ENCODE results near the gene FXYD7.
A peak's percentile ranks its signal among the peaks of the same experiment; 100 is the strongest.
"Not testable (repeated sequence)": the region's sequence is repeated elsewhere in the genome, so short reads cannot be mapped to it uniquely, and the experiment has no call there.

FXYD7 gene

DNA sequence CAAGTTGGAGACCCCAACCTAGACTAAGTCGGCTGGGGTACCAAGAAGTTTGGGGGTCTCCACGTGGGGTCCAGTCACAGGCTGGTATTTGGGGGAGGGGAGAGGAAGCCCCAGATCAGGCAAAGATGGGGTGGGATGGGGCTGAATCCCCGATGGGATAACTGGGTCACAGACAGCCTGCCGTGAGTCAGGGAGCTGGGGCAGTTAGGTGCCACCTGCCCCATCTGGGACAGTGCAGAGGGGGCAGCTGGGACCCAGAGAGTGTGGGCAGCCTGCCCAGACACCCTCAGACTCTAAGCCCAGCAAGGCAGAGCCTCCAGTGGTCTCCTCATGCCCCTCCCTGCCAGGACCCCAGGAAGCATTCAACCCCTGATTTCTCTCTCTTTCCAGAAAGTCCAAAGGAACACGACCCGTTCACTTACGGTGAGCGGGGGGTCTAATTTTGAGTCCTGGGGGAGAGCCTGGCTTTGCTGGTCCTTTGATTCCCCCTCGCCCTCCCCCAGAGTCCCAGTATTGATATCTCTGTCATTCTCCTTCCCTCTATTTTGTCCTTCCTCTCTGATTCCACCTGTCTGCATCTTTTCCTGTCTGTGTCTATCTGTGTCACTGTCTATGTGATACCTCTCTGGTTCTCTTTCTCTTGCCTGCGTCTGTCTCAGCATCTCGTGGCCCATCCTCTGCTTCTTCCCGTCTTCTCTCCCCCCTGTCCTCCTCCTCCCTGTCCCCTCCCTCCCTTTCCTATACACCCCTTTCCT is 2.7 kb upstream of the FXYD7 start:
- intact Hi-C loops (cut with DNase I), result loop anchor here (5.0 kb wide), 1 partner anchor 127 kb away; the partner anchor contains the start of gene USF2
- no peak for DNase-seq

DNA sequence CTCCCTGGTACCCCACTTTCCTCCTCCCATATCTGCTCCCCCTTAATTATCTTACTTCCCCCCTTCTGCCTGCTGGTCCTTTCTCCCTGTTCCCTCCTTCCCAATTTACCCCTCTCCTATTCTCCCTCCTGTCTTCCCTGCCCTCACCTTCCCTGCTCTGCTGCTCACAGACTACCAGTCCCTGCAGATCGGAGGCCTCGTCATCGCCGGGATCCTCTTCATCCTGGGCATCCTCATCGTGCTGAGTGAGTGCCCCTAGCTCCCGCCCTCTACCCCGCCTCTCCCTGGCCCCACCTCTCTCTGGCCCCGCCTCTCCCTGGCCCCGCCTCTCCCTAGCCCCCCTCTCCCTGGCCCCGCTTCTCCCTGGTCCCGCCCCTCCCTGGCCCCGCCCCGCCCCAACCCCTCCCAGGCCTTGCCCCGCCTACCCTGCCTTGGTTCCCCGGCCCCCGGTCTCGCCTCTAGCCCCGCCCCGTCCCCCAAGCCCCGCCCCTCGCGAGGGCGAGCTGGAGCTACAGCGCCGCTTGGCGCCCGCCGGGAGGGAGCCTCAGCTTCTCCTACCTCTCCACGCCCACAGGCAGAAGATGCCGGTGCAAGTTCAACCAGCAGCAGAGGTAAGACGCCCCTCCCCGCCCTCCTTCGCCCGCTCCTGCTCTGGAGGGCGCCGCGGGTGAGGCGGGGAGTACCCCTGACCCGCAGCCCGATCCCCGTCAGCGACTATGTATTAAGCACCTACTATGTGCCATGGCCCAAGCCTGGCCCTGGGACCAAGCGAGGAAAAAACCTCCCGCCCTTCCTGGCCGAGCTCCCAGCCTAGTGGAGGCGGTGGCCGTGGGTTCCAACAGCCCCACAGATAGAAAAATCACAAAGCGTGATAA is 1.9 kb upstream of the FXYD7 start:
- intact Hi-C loops (cut with DNase I), result loop anchor here (5.0 kb wide), 1 partner anchor 126 kb away; the partner anchor contains the start of gene USF2
- DNase-seq, result peak; percentile 88 to 98 (median 96)

DNA sequence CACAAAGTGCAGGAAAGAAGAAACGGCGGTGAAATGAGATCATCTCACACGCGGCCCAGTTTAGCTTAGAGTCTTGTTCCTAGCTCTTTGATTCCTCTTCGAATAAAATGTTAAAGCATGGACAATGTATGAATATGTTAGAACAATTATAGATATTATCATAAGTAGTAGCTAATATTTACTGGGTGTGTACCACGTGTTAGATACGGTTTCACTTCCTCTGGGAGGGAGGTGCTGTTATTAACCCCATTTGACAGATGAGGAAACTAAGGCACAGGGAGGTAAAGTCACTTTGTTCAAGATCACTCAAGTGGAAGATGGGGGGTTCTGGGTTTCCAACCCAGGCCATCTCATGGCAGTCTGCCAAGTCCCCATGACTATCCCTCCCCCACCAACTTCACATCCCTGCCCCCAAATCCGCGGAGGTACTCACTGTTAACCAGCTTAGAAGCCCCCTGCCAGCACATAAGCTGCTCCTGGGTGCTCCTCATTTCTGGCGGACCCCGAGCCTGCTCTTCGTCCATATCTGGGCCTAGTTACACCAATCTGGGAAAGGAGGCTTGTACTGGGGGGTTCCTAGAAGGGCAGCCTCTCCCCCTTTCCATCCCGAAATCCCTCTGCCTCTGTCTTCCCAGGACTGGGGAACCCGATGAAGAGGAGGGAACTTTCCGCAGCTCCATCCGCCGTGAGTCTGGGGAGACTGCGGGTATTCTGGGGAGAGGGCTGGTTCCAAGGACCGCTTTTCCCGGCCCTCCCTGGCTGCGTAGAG is 1.0 kb upstream of the FXYD7 start:
- intact Hi-C loops (cut with DNase I), result loop anchor here (5.0 kb wide), 1 partner anchor 125 kb away; the partner anchor contains the start of gene USF2
- peak in 2 of 42 donors; percentile 24 to 44 for DNase-seq

DNA sequence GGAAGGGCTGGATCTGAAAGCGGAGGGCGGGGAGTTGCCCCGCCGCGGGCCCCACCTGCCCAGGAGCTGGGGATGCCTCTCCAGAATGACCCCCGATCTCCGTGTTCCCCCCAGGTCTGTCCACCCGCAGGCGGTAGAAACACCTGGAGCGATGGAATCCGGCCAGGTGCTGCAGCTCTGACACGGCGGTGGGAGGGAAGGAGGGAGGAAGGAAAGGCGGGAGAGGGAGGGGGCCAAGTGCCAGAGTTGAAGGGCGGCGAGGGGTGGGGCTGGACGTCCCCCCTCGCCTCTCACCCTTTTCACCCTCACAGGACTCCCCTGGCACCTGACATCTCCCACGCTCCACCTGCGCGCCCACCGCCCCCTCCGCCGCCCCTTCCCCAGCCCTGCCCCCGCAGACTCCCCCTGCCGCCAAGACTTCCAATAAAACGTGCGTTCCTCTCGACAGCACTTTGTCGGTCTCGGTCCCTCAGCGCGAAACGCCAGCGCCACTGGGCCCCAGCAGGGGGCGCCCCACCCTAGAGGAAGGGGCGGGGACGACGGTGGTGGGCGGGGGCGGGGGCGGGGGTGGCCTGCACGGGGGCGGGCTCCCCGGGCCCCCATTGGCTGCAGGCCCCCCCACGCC is 337 bp upstream of the FXYD7 start:
- peak in 37 of 42 donors; percentile 48 to 87 (median 73) for DNase-seq
- intact Hi-C loops (cut with DNase I), result loop anchor here (5.0 kb wide), 1 partner anchor 125 kb away; the partner anchor contains the start of gene USF2

DNA sequence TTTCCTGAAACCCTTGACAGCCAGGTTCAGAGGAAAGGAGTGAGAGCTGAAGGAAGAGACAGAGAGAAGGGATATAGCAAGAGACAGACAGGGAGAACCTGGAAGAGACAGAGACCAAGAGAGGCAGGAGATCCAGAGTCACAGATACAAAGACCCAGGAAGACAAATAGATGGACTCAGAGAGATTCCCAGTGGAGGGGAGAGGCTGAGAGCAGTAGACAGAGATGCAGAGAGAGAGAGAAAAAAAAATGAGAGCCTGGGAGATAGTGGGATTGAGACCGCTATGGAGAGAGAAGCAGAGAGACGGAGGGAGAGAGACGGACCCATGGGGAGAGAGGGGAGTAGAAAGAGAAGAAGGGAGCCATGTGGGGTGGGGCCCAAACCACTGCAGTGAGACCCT is 763 bp downstream of the FXYD7 start:
- intact Hi-C loops (cut with DNase I), result loop anchor here (5.0 kb wide), 1 partner anchor 123 kb away; the partner anchor contains the start of gene USF2
- DNase-seq, result no peak

DNA sequence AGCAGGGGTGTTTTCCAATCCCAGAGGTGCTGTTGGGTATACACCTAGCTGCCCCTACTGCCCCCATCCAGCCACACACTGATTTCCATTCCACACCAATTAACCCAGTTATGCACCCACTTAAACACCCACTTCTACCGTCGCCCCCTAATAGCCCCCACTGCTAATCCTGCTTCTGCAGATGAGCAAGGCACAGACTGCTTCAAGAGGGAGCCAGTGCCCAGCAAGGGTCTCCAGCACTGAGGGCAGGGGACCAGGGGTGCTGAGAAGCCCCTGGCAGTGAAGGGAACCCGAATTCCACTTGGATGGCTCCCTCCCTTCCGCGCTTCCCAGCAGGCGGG is 1.2 kb downstream of the FXYD7 start:
- DNase-seq, result peak in 1 of 42 donors; percentile 56

DNA sequence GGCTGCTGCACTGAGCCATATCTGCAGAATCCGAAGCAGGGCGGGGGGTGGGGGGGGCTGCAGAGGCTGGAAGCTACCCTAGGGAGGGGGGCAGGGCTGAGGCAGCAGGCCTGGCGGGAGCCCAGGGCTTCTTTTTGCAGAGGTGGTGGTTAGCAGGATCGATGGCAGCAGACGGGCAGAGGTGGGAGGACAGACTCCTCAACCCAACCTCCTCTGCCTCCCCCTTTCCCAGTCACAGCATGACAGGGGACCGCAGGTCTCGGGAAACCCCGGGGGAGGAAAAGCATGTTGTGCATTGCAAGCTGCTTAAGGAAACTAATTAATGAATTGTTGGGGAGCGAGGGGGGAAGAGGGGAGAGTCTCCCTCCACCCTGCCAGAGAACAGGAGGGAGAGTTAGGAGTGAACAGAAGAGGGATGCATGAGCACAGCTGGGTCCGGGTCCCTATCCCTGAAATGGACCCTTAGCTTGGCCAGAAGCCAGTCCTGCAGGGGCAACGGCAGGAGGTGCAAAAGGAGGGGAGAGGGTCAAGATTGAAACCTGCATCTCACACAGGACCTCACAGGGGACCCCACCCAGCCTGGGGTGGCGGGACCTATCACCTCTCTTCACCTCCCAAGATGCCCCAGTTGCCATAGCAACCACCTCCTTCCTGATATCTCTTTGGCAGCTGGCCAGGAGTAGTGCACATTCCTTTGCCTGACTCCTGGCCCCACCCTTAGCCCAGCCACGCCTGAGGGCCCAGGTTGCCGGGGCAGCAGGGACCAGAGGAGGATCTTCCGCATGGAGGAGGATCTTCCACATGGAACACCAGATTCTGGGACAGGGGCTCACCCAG is 1.8 kb downstream of the FXYD7 start:
- intact Hi-C loops (cut with DNase I), result loop anchor here (5.0 kb wide), 1 partner anchor 122 kb away; the partner anchor contains the start of gene USF2

More for the DNA sequence above, 1.2 kb downstream of the FXYD7 start:
- intact Hi-C loops (cut with DNase I), result loop anchor here (5.0 kb wide), 1 partner anchor 123 kb away; the partner anchor contains the start of gene USF2

DNA sequence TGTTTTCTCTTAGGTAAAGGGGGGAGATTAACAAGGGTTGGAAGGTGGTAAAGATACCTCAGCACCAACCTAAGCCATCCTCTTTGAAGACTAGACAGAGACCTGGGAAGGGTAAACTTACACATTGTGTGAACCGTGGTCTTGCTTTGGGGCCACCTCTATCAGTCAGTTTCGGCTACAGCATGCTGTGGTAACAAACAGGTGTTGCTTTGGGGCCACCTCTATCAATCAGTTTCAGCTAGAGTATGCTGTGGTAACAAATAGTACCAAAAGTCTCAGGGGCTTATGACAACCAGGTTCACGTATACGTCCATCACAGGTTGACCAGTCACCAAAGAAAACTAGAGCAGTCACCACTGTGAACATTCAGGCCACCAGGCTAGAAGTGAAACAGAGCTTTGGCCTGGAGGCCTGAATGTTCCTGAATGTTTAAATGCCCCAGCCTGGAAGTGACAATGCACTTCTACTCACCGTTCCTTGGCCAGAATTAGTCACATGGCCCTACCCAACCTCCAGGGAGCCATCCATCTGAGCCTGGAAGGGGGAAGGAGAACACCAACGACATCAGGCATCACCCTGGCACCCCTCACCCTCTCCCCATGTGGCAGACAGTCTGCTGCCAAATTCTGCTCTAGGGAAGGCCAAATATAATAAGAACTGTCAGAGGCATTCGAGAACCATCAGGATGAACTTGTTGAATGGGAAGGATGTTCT is 3.8 kb downstream of the FXYD7 start:
- intact Hi-C loops (cut with DNase I), result no loop called here
- no peak for DNase-seq

More for the DNA sequence above, 1.8 kb downstream of the FXYD7 start:
- peak in 31 of 42 donors; percentile 36 to 90 (median 69) for DNase-seq

DNA sequence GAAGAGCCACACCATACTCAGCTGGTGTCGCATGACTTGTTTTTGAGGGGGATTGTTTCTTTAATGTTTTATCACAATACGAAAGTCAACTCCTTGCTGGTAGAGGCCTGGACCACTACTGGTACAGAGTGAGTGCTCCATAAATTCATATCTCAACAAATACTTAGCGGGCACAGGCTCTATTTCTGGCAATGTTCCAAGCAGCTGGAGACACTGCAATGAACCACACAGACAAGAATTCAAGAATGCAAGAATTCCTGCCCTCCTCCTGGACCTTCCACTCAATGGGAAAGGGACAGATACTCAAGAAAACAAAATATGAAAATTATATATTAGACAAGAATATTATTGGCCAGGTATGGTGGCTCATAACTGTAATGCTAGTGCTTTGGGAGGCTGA is 6.4 kb downstream of the FXYD7 start:
- no peak for DNase-seq
- intact Hi-C loops (cut with DNase I), result no loop called here

DNA sequence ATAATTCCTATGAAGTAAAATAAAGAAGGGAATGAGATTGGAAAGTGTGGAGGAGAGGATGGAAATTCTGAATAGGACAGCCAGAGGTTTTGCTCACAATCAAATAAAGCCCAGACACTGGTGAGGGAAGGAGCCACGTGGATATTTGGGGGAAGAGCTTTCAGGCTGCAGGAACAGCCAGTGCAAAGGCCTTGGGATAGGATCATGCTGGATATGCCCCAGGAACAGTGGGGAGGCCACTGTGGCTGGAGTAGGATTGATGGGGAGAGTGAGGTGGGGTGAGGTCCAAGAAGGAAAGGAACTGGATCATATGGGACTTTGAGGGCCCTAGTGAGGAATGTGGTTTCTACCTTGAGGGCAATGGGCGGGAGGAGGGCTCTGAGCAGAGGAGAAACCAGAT is 7.4 kb downstream of the FXYD7 start:
- intact Hi-C loops (cut with DNase I), result no loop called here
- DNase-seq, result no peak

DNA sequence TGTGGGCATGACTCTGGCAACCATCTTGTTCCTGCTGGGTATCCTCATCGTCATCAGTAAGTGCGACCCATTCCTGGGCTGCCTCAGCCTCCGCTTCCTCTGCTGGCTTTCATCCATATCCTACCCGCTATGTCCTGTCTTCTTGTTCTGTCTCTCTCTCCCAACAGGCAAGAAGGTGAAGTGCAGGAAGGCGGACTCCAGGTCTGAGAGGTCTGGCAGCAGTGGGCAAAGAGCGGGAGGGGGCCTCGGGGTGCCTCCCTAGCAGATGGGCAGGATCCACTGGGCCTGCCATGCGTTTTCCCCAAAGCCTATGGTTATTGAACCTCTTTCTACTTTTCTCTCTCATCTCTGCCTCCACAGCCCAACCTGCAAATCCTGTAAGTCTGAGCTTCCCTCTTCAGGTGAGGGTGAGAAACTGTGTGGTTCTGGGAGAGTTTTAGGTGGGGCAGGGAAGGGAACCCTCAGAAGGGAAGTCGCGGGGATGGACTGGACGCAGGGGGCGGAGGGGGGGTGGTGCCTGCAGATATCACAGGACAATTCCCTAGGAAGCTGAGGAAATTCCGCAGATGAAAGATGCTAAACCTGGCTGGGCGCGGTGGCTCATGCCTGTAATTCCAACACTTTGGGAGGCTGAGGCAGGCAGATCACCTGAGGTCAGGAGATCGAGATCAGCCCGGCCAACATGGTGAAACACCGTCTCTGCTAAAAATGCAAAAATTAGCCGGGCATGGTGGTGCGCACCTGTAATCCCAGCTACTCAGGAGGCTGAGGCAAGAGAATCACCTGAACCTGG is 8.4 kb downstream of the FXYD7 start:
- intact Hi-C loops (cut with DNase I), result no loop called here
- DNase-seq, result no peak

DNA sequence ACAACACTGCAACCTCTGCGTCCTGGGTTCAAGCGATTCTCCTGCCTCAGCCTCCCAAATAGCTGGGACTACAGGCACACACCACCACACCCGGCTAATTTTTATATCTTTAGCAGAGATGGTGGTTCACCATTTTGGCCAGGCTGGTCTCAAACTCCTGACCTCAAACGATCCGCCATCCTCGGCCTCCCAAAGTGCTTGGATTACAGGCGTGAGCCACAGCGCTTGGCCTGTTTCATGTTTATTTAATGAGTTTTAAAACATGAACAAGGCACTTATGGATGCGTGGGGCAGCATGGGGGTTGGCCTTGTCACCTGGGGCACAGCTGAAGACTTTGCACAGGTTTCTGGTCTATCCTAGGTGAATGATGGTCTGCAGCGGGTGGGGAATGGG is 10.1 kb downstream of the FXYD7 start:
- intact Hi-C loops (cut with DNase I); DNase-seq: not testable (repeated sequence)

DNA sequence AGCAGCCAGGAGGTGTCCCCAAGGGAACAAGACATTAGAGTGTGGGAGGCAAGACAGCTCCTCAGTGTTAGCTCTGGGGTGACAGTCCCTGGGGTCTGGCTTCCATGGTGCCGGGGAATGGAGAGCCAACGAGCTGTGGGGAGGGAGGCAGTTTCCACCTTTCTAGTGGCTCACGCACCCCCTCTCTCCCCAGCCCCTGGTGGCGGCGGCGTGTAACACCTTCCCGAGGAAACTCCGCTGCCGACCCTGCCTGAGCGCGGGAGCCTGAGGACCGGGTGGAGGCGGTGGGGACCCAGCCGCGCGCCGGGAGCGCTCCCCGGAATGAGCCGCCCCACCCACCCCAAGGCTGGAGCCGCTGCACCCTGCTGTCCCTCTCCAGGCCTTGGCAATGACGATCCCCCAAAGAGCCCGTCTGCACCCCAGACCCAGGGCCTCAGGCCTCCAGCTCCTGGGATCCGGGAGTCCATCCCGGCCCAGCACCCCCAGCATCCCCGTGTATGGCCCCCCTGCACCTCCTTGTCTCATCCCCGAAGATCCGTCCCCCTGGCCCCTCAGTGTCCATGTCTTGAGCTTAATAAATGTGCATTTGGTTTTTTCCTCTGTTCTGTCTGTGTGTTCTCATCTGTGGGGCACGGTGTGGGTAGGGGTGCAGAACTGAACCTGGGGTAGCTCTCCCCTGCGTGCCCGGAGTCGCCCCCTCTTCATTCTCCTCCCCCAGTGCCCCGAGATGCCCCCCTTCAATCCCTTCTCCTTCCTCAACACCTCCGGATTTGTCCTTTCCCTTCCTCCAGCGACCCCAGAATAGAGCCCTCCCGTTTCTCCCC is 10.9 kb downstream of the FXYD7 start:
- no peak for DNase-seq
- intact Hi-C loops (cut with DNase I), result no loop called here

DNA sequence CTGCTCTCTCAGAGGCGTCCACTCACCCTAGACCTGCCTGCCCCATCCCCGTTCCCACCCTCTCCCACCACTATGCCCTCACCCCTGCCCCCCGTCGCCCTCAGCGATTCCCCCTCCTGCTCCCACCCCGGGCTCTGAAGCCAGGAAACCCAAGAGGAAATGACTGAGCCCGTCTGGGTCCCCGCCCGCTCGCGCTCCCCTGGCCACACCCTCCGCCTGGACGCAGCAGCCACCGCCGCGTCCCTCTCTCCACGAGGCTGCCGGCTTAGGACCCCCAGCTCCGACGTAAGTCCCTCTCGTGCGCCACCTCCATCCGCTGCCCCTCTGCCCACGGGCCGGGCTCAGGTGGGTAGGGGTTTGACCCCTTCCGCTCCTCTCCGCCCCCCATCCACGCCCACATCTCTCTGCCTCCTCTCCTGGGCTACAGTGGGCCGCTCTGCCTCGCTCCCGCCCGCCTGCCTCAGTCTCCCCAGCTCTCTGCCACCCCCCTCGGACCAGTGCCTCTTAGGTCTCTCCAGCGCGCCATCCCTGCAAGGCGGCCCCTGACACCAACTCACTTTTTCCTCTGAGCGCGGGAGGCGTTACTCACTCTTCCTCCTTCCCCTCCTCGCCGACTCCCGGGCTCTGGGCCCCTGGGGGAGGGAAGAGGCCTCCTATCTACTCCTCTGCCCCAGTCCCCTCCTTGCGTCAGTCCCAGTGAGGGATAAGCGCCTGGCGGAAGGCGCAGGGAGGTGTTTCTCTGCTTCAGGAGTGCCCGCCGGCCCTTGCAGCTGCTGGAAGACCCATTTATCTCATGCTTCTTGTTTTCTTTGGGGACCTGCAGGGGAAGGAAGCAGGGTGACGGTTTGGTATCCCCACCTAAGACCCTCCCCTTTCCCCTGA is 11.7 kb downstream of the FXYD7 start, which contains the start of gene FXYD5:
FXYD5 (plus strand) TSS at position 211 of the 882 bp plus-strand sequence. CDS start 816 bp downstream, outside the sequence.
- DNase-seq, result peak in 8 of 42 donors; percentile 11 to 63 (median 26)
- intact Hi-C loops (cut with DNase I), result no loop called here
